Natural killer cell treated with Interleukin-12 subunit alpha and Interleukin-12 subunit beta and Interleukin-15 and Interleukin-18, amount 100 ng/mL, for 72 hours (primary cell): ENCODE measurements around the gene IL19. TPM values are rescaled to one million over a fixed set of nuclear protein-coding genes. Genes with fewer than 3 reads are reported as not detected.
A peak's percentile ranks its signal among the peaks of the same experiment; 100 is the strongest.

Experiments used
- ATAC-seq, 2 donors: fragments of 150-1000 bp; cut with Tn5 transposase in 1 of 2; sonication (Bioruptor Pico), chemical (Tn5 transposase) in 1 of 2; 2 replicates each; pipeline ENCODE4 v1.10.0; 2021
- DNase-seq: peaks from one replicate; pipeline ENCODE4 v3.0.0; 2022; ENCODE audit warnings: low spot score
- H3K27ac Mint-ChIP-seq, 2 donors: 1 replicate in 1 of 2; 2 replicates in 1 of 2; pipeline ENCODE4 v1.8.0; 2022; ENCODE audit warnings: mixed read lengths in 2 of 2, mild to moderate bottlenecking in 1 of 2, moderate library complexity in 1 of 2
- H3K27me3 Mint-ChIP-seq, 2 donors: 1 replicate in 1 of 2; 2 replicates in 1 of 2; pipeline ENCODE4 v1.8.0; 2022; ENCODE audit warnings: mixed read lengths in 2 of 2
- H3K36me3 Mint-ChIP-seq: one replicate; pipeline ENCODE4 v1.8.0; 2022; ENCODE audit warnings: mixed read lengths
- H3K4me1 Mint-ChIP-seq, 2 donors: 1 replicate in 1 of 2; 2 replicates in 1 of 2; pipeline ENCODE4 v1.8.0; 2022; ENCODE audit warnings: low read depth in 2 of 2, mixed read lengths in 2 of 2, mild to moderate bottlenecking in 1 of 2
- H3K4me3 Mint-ChIP-seq: one replicate; pipeline ENCODE4 v1.8.0; 2022; ENCODE audit warnings: mixed read lengths
- H3K9me3 Mint-ChIP-seq: 2 replicates; pipeline ENCODE4 v1.8.0; 2022; ENCODE audit warnings: mixed read lengths
- total RNA-seq, 2 donors: library from RNA; stranded (reverse); gene quantifications; one replicate each; pipeline ENCODE4 v1.2.3, GENCODE V29; 2022

Gene IL19
- total RNA-seq, 2 donors from 2014 or later = not detected

- Mint-ChIP-seq H3K4me3 (peak overlapping the region; percentile 10), H3K27me3 (no peaks in the 10 kb centered on the region), H3K36me3 (peaks cover 14% of the 10 kb centered on the region), H3K9me3 (no peaks in the 10 kb centered on the region), H3K27ac (peak overlapping the region; percentile 26 to 51), H3K4me1 (peaks cover 63 to 74% of the 10 kb centered on the region in 2 donors)
- ATAC-seq (peak in 1 of 2 donors; percentile 52), DNase-seq (no peak)
Observed at GRCh38 chr1:206734499-206735142, 36.0 kb upstream of the IL19 start.

DNA sequence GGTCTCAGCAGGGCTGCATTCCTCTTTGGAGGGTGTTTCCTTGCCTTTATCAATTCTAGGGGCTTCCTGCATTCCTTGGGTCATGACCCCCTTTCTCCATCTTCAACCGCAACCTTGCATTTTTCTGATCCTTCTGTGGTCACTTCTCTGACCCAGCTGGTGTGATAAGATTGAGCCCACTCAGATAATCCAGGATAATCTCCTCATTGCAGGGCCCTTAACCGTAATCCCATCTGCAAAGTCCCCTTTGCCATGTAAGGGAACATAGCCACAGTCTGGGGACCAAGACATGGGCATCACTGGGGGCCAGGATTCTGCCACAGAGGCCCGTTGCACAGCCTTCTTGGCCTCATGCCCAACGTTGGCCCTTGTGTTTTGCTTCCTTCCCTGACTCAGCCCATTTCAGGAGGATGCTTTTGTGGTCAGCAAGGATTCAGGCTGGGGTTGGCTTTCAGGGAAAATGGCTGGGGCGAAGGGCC, 35.0 kb upstream of the IL19 start:
- no peaks in the 10 kb centered on the region for H3K27me3 Mint-ChIP-seq
- DNase-seq (no peak), ATAC-seq (no peak)
- peaks cover 14% of the 10 kb centered on the region for H3K36me3 Mint-ChIP-seq
- H3K27ac Mint-ChIP-seq = no peak overlapping the region
- H3K9me3 Mint-ChIP-seq = no peaks in the 10 kb centered on the region
- H3K4me3 Mint-ChIP-seq = no peak overlapping the region
- H3K4me1 Mint-ChIP-seq = peaks cover 61 to 71% of the 10 kb centered on the region in 2 donors

DNA sequence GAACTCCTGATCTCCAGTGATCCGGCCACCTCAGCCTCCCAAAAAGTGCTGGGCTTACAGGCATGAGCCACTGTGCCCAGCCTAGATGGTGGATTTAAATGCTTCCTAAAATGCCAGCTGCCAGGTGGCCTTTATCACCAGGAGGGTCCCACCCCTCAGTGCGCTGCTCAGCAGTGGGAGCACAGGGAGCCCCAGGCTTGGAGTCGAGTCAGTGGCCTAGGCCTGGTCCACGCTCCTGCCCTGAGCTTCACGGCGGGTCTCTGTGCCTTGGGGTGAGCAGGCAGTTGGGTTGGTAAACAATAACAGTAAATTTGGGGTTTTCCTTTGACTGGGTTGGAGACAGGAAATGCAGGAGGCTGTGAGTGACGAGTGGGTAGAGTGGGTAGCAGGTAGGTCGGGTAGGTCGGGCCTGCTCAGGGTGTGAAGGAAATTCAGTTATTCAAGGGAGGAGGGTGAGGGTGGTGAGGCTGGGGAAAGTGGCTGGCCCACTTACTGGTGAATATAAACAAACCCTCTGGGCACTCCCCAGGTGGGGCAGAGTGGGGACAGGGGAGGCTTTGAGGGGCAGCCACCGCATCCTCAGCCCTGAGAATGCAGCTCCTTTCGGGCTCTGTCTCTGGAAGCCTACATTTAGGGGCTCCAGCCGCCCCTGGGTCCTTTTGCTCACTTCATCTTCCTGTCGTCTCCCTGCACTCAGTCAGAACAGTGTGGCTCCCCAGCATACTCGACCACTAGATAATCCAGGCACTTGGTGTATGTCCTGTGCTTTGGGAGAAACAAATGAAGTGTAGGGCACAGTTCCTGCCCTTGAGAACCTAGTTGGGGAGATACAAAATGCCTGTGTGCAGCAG, 33.5 kb upstream of the IL19 start:
- peak overlapping the region; percentile 80 for H3K4me3 Mint-ChIP-seq

DNA sequence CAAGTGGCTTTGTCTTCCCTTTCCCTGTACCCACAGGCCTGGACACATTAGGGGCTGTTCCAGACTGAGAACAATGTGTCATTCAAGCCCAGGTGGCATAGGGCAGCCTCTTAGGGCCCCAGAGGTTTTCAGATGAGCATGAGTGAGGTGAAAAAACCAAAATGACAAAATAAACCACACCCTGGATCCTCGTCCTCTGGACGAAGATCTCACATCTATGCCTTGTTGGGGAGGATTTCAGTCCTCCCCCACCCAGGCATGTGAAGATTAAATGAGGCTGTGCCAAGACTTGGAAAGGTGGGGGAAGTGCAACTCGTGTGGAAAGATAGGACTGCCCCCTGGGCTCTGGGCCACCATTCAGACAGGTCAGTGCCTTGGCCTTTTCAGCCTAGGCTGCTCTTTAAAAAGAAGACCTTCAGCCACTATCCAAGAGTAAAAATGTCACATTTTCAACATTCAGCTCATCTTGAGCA, 32.8 kb upstream of the IL19 start:
- Mint-ChIP-seq H3K9me3 (no peaks in the 10 kb centered on the region), H3K27me3 (no peaks in the 10 kb centered on the region), H3K4me3 (peak overlapping the region; percentile 80), H3K4me1 (peaks cover 64 to 65% of the 10 kb centered on the region in 2 donors), H3K27ac (peak overlapping the region; percentile 67 to 83), H3K36me3 (peaks cover 9% of the 10 kb centered on the region)
- no peak for DNase-seq
- peak; percentile 42 to 43 for ATAC-seq

More for the DNA sequence above, 33.5 kb upstream of the IL19 start:
- DNase-seq (no peak), ATAC-seq (peak; percentile 60 to 61)
- peaks cover 64 to 69% of the 10 kb centered on the region in 2 donors for H3K4me1 Mint-ChIP-seq
- no peaks in the 10 kb centered on the region for H3K9me3 Mint-ChIP-seq
- H3K36me3 Mint-ChIP-seq = peaks cover 14% of the 10 kb centered on the region
- no peaks in the 10 kb centered on the region for H3K27me3 Mint-ChIP-seq
- H3K27ac Mint-ChIP-seq = peak overlapping the region; percentile 67 to 83

- Mint-ChIP-seq H3K4me1 (peaks cover 66 to 69% of the 10 kb centered on the region in 2 donors), H3K9me3 (no peaks in the 10 kb centered on the region), H3K4me3 (peak overlapping the region; percentile 80), H3K27ac (peak overlapping the region; percentile 67 to 83), H3K27me3 (no peaks in the 10 kb centered on the region), H3K36me3 (peaks cover 5% of the 10 kb centered on the region)
- DNase-seq = no peak
- ATAC-seq = no peak
Observed at GRCh38 chr1:206738370-206739366, 31.9 kb upstream of the IL19 start.

- H3K27ac Mint-ChIP-seq = peak overlapping the region; percentile 67 to 83
- DNase-seq (no peak), ATAC-seq (peak; percentile 81 to 84)
- peaks cover 0 to 3% of the 10 kb centered on the region in 2 donors for H3K27me3 Mint-ChIP-seq
- peaks cover 5% of the 10 kb centered on the region for H3K36me3 Mint-ChIP-seq
- peaks cover 65 to 71% of the 10 kb centered on the region in 2 donors for H3K4me1 Mint-ChIP-seq
- no peaks in the 10 kb centered on the region for H3K9me3 Mint-ChIP-seq
- peak overlapping the region; percentile 80 for H3K4me3 Mint-ChIP-seq
Observed at GRCh38 chr1:206739411-206740076, 31.0 kb upstream of the IL19 start.

GRCh38 chr1:206741142-206741701, 29.4 kb upstream of the IL19 start:
- Mint-ChIP-seq H3K36me3 (peaks cover 5% of the 10 kb centered on the region), H3K4me1 (peaks cover 61 to 65% of the 10 kb centered on the region in 2 donors), H3K27ac (peak overlapping the region in 1 of 2 donors; percentile 9), H3K27me3 (peaks cover 0 to 3% of the 10 kb centered on the region in 2 donors), H3K9me3 (no peaks in the 10 kb centered on the region), H3K4me3 (no peak overlapping the region)
- DNase-seq = no peak
- no peak for ATAC-seq

GRCh38 chr1:206742719-206743383, 27.7 kb upstream of the IL19 start:
- DNase-seq = no peak
- no peak overlapping the region for H3K4me3 Mint-ChIP-seq
- H3K36me3 Mint-ChIP-seq = peaks cover 5% of the 10 kb centered on the region
- no peaks in the 10 kb centered on the region for H3K9me3 Mint-ChIP-seq
- peaks cover 45 to 49% of the 10 kb centered on the region in 2 donors for H3K4me1 Mint-ChIP-seq
- no peak overlapping the region for H3K27ac Mint-ChIP-seq
- no peak for ATAC-seq
- H3K27me3 Mint-ChIP-seq = peaks cover 0 to 6% of the 10 kb centered on the region in 2 donors

DNA sequence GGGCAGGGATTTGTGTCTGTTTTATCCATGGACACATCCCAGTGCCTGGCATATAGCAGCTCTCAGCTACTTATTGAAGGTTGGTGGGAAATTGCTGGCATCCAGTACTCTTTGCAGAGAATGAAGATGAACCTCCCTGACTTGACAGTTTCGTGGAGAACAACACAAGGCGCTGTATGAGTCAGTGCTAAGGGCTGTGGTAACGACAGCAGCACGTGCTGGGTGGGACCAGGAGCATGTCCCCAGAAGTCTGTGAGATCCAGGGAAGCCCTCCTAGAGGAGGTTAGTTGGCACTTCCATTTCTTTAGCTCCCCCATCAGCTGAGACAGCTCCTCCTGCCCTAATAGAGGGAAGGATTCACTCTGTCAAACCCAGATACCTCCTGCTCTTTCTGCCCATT, 25.9 kb upstream of the IL19 start:
- H3K4me3 Mint-ChIP-seq = peak overlapping the region; percentile 59
- H3K4me1 Mint-ChIP-seq = peaks cover 38 to 39% of the 10 kb centered on the region in 2 donors
- H3K27ac Mint-ChIP-seq = peak overlapping the region; percentile 22 to 35

DNA sequence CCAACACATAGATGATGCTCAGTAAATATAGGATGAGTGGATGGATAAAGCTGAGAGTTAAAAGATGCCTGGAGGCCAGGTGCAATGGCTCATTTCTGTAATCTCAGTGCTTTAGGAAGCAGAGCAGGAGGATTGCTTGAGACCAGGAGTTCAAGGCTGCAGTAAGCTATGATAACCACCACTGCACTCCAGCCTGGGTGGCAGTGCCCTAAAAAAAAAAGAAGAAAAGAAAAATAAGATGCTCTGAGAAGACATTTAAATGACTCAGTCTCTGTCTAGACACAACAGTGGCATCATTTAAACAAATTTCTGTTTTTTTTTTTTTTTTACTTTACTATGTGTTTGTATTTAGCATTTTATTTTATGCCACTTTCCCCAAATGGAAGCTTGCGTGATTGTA, 25.3 kb upstream of the IL19 start:
- H3K27ac Mint-ChIP-seq = peak overlapping the region in 1 of 2 donors; percentile 22
- DNase-seq (no peak), ATAC-seq (no peak)
- H3K27me3 Mint-ChIP-seq = peaks cover 0 to 15% of the 10 kb centered on the region in 2 donors
- peaks cover 34 to 36% of the 10 kb centered on the region in 2 donors for H3K4me1 Mint-ChIP-seq
- no peaks in the 10 kb centered on the region for H3K36me3 Mint-ChIP-seq
- H3K9me3 Mint-ChIP-seq = no peaks in the 10 kb centered on the region
- no peak overlapping the region for H3K4me3 Mint-ChIP-seq

More for the DNA sequence above, 25.9 kb upstream of the IL19 start:
- Mint-ChIP-seq H3K36me3 (no peaks in the 10 kb centered on the region), H3K27me3 (peaks cover 0 to 15% of the 10 kb centered on the region in 2 donors), H3K9me3 (no peaks in the 10 kb centered on the region)
- DNase-seq (no peak), ATAC-seq (peak; percentile 76)

DNA sequence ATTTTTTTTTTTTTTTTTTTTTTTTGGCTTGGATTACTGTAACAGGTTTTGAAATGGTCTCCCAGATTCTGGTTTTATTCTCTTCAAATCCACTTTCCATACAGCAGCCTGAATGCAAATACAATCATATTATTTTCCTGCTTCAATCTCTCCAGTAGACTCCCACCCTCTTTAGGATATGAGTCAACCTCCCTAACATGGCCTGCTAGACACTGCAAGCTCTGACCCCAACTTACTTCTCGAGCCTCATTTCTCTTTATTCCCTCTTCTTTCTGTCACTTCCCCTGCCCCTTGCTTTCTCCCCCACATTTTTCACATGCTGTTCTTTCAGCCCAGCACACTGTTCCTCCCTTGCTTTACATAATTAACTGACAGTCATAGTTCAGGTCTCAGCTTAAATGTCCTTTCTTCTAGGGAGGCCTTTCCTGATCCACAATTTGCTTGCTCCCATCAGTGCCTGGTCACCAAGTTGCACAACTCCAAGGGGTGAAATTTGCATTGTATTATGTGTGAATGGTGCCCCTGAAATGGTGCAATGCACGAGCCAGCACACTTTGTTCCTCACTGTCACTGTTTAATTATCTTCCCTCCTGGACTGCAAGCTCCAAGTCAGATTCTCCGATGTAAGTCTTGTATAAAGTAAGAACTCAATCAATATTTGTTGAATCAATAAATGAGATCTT, 22.1 kb upstream of the IL19 start:
- Mint-ChIP-seq H3K27me3 (peaks cover 9 to 22% of the 10 kb centered on the region in 2 donors), H3K9me3 (no peaks in the 10 kb centered on the region), H3K27ac (peak overlapping the region in 1 of 2 donors; percentile 24), H3K4me3 (no peak overlapping the region), H3K36me3 (no peaks in the 10 kb centered on the region), H3K4me1 (peaks cover 29 to 32% of the 10 kb centered on the region in 2 donors)
- ATAC-seq (no peak), DNase-seq (no peak)
